ENCODE measurements around the gene PLA1A.
A peak's percentile ranks its signal among the peaks of the same experiment; 100 is the strongest.
"Not testable (repeated sequence)": the region's sequence is repeated elsewhere in the genome, so short reads cannot be mapped to it uniquely, and the experiment has no call there.

Gene PLA1A

DNA sequence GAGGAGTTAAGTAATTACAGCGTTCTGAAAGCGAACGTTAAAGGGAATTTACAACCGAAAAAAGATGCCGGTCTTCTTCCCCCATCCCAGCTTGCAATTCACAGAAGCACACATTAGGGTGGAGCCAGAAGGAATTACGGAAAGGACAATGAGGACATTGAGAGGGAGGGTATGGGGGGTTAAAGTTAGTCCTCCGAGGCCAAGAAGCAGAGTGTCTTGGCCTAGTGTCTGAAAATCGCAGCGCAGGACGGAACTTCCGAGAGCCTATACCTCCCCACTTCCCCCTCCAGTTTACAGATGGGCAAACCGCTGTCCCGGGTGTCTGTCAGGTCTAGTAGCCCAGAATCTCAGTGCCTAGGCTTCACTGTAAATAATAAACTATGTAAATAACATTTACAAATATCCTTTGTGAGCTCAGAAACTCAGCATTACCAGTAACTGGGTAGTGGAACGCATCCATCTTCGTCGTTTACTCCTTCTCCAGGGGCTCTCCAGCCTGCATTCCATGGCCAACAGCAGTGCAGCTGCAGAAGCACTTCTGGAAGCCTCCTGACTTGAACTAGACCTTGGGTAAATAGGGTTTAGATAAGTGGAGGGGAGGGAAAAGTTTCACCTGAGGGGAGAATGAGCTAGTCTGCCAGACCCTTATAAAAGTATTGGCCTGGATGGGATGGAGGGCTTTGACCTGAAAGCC, 17.5 kb upstream of the PLA1A start:
- Histone ChIP-seq H3K27ac (ENCODE audit: low read depth, low read length) (0 out of 2 replicates have a peak overlapping the region, but pooled peaks have one; percentile 39), H3K9me3 (ENCODE audit: insufficient read depth, low read depth, low read length) (no peaks in the 10 kb centered on the region), H3K9ac (ENCODE audit: low read depth, low read length) (peak overlapping the region; percentile 89), H3K4me1 (ENCODE audit: insufficient read depth, low read length) (peaks cover 6% of the 10 kb centered on the region), H3K36me3 (ENCODE audit: insufficient read depth, low read length) (no peaks in the 10 kb centered on the region), H3K4me3 (ENCODE audit: low read length) (peak overlapping the region; percentile 78), H3K27me3 (ENCODE audit: insufficient read depth, low read length) (peaks cover 27% of the 10 kb centered on the region)
- 17% methylated on average over 16 of the region's 16 CpGs for WGBS

DNA sequence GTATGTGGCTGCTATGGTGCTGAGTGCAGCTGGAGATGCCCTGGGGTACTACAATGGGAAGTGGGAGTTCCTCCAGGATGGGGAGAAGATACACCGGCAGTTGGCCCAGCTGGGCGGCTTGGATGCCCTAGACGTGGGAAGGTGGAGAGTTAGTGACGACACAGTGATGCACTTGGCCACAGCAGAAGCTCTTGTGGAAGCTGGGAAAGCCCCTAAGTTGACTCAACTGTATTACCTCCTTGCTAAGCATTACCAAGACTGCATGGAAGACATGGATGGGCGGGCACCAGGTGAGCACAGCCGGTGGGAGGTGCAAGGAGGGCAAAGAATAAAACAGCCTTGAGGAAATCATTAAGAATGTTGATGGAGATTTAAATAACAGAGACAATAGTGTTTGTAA, 15.5 kb upstream of the PLA1A start:
- WGBS, result 78% methylated on average over 6 of the region's 6 CpGs
- H3K27ac ChIP-seq (ENCODE audit: low read depth, low read length), result no peak overlapping the region
- no peak overlapping the region for H3K4me3 ChIP-seq (ENCODE audit: low read length)

DNA sequence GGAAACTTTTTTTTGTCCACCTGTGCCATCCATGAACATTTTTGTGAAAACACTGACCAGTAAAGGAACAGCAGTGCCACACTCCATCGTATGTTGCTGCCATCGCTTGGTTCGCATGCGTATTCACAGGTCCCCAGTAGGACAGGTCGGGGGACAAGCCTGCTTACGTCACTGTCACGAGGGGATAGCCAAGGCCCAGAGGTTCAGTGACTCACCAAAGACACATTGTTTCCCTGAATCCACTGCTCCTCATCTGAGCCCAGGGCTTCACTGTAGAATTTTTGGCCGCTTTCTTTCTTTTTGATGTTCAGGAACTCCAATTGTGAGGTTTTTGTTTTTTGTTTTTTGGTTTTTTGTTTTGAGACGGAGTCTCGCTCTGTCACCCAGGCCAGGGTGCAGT, 12.5 kb upstream of the PLA1A start:
- Histone ChIP-seq H3K27ac (ENCODE audit: low read depth, low read length) (no peak overlapping the region), H3K27me3 (ENCODE audit: insufficient read depth, low read length) (peaks cover 10% of the 10 kb centered on the region; the same call in 1 of the 2 replicates), H3K36me3 (ENCODE audit: insufficient read depth, low read length) (no peaks in the 10 kb centered on the region), H3K4me1 (ENCODE audit: insufficient read depth, low read length) (peaks cover 16% of the 10 kb centered on the region), H3K4me3 (ENCODE audit: low read length) (no peak overlapping the region), H3K9me3 (ENCODE audit: insufficient read depth, low read depth, low read length) (no peaks in the 10 kb centered on the region; the same call in 1 of the 2 replicates), H3K9ac (ENCODE audit: low read depth, low read length) (no peak overlapping the region)
- WGBS, result 93% methylated on average over 10 of the region's 10 CpGs

More for the DNA sequence above, 15.5 kb upstream of the PLA1A start:
- H3K36me3 ChIP-seq (ENCODE audit: insufficient read depth, low read length), result no peaks in the 10 kb centered on the region
- H3K27me3 ChIP-seq (ENCODE audit: insufficient read depth, low read length), result peaks cover 27% of the 10 kb centered on the region
- H3K4me1 ChIP-seq (ENCODE audit: insufficient read depth, low read length), result peaks cover 6% of the 10 kb centered on the region
- H3K9ac ChIP-seq (ENCODE audit: low read depth, low read length), result no peak overlapping the region
- no peaks in the 10 kb centered on the region for H3K9me3 ChIP-seq (ENCODE audit: insufficient read depth, low read depth, low read length)

DNA sequence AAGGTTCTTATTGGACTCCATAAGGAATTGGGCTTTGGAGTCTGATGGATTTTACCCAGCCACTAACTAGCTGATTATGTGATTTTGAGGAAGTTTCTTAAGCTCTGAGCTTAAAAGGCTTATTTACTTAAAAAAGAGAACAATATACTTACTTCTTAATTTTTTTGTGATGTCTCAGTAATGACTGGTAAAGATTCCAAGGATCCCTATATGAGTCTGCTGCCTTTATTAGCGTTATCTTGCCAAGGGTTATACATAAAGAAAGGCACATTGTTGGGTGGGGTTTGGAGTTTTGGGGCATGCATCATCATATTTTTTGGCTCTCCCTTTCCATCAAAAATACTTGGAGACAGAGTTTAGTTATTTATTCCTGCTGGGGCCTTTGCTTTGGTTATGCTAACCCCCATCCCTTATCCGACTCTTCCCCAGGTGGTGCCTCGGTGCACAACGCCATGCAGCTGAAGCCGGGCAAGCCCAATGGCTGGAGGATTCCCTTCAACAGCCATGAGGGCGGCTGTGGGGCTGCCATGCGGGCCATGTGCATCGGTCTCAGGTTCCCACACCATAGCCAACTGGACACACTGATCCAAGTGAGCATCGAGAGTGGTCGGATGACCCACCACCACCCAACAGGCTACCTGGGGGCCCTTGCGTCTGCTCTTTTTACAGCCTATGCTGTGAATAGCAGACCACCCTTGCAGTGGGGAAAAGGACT, 11.7 kb upstream of the PLA1A start:
- 0 out of 2 replicates have a peak, but pooled peaks cover 3% of the 10 kb centered on the region for H3K27me3 ChIP-seq (ENCODE audit: insufficient read depth, low read length)
- H3K9me3 ChIP-seq (ENCODE audit: insufficient read depth, low read depth, low read length), result no peaks in the 10 kb centered on the region; the same call in 1 of the 2 replicates
- WGBS, result 94% methylated on average over 11 of the region's 11 CpGs
- no peak overlapping the region for H3K4me3 ChIP-seq (ENCODE audit: low read length)
- no peaks in the 10 kb centered on the region for H3K36me3 ChIP-seq (ENCODE audit: insufficient read depth, low read length)
- peaks cover 11% of the 10 kb centered on the region for H3K4me1 ChIP-seq (ENCODE audit: insufficient read depth, low read length)
- H3K9ac ChIP-seq (ENCODE audit: low read depth, low read length), result no peak overlapping the region
- H3K27ac ChIP-seq (ENCODE audit: low read depth, low read length), result no peak overlapping the region

DNA sequence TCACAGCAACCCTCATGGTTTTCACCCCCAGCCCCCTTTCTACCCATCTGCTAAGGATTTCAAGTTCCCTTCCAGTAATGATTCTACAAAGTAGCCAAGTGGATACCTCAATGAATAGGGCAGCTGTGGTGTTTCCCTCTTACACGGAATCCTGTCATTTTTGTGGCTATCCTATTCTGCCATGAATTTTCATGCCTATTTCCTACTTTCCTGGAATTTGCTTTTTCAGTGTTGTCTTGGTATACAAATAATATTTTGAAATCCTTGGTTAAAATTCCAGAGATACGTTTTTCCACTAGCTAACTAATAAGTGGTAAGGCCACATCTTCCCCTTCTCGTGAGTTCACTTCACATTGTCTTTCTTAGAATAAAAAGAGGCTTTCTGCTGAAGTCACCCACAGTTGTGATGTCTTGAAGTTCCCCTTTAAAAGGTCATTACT, 10.9 kb upstream of the PLA1A start:
- 83% methylated on average over 3 of the region's 3 CpGs for WGBS
- H3K27ac ChIP-seq (ENCODE audit: low read depth, low read length), result no peak overlapping the region

DNA sequence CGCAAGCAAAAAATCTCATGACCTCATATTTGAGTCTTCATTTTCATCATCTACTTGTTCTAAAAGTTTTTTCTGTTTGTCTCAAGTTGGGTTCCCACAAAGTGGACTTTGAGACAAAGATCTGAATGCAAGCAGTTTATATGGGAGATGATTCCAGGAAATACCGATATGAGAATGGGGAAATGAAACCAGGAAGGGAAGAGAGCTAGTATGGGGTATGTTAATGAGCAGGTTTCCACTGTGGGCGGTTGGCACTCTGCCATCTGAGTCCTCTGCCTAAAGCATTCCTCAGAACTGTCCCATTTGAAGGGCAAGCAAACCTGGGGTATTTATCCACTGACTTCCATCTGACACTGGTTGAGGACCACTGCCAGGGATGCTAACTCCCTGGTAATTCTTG, 9.6 kb upstream of the PLA1A start:
- H3K36me3 ChIP-seq (ENCODE audit: insufficient read depth, low read length), result no peaks in the 10 kb centered on the region
- peaks cover 11% of the 10 kb centered on the region for H3K4me1 ChIP-seq (ENCODE audit: insufficient read depth, low read length)
- H3K9ac ChIP-seq (ENCODE audit: low read depth, low read length), result no peak overlapping the region
- H3K9me3 ChIP-seq (ENCODE audit: insufficient read depth, low read depth, low read length), result no peaks in the 10 kb centered on the region; the same call in 1 of the 2 replicates
- no peaks in the 10 kb centered on the region for H3K27me3 ChIP-seq (ENCODE audit: insufficient read depth, low read length)
- no peak overlapping the region for H3K27ac ChIP-seq (ENCODE audit: low read depth, low read length)
- no peak overlapping the region for H3K4me3 ChIP-seq (ENCODE audit: low read length)
- WGBS, result 90% methylated on average over 3 of the region's 3 CpGs

More for the DNA sequence above, 10.9 kb upstream of the PLA1A start:
- Histone ChIP-seq H3K9ac (ENCODE audit: low read depth, low read length) (no peak overlapping the region), H3K9me3 (ENCODE audit: insufficient read depth, low read depth, low read length) (no peaks in the 10 kb centered on the region; the same call in 1 of the 2 replicates), H3K4me3 (ENCODE audit: low read length) (no peak overlapping the region), H3K27me3 (ENCODE audit: insufficient read depth, low read length) (no peaks in the 10 kb centered on the region), H3K4me1 (ENCODE audit: insufficient read depth, low read length) (peaks cover 11% of the 10 kb centered on the region), H3K36me3 (ENCODE audit: insufficient read depth, low read length) (no peaks in the 10 kb centered on the region)

DNA sequence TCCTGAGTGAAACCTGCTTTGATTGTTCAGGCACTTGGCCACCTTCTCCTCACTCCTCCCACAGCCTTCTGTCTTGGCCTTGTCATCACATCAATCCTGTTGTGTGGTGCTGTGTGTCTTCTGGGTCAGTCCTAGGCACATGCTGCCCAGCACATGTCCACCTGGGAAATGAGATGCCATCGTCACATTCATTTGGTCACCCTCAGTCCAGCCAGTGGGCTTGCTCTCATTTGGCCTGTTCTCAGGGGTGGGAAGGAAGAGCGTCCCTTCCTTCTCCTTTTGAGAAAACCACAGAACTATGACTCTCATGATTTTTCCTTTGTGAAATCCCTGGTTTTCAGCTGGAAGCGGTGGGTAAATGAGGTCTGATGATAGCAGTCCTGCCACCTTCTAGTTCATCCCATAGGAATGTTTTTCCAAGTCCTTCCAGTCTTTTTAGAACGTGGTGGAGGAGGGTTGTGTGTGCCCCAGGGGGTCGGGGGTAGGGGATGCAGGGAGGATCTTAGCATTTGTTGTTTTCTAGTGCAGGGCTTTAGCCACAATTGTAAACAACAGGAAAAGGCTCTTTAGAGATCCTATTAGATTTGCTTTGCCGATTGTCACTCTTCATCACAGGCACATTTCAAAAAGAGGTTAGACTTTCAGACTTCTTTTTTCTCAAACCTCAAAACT, 8.4 kb upstream of the PLA1A start:
- no peak overlapping the region for H3K9ac ChIP-seq (ENCODE audit: low read depth, low read length)

DNA sequence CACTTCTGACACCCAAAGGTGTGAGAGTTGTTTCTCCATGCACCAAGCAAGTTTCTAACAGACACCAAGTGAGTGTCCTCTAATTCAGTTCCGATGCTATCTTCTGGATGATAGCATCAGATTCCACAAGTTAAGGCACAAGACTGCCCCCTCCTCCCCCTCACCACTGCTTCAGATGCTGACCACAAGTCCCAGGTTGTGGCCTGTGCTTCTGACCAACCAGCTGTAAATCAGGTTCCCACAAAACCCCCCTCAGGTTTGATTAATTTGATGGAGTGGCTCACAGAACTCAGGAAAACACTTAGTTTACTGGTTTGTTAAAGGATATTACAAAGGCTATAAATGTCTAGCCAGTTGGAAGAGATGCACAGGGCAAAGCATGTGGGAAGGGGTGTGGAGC, 7.0 kb upstream of the PLA1A start:
- 88% methylated on average over 1 of the region's 1 CpG for WGBS
- H3K9ac ChIP-seq (ENCODE audit: low read depth, low read length), result no peak overlapping the region
- H3K27ac ChIP-seq (ENCODE audit: low read depth, low read length), result no peak overlapping the region
- no peaks in the 10 kb centered on the region for H3K27me3 ChIP-seq (ENCODE audit: insufficient read depth, low read length)
- H3K4me3 ChIP-seq (ENCODE audit: low read length), result no peak overlapping the region
- no peaks in the 10 kb centered on the region; the same call in 1 of the 2 replicates for H3K9me3 ChIP-seq (ENCODE audit: insufficient read depth, low read depth, low read length)
- H3K36me3 ChIP-seq (ENCODE audit: insufficient read depth, low read length), result no peaks in the 10 kb centered on the region
- peaks cover 11% of the 10 kb centered on the region for H3K4me1 ChIP-seq (ENCODE audit: insufficient read depth, low read length)

More for the DNA sequence above, 8.4 kb upstream of the PLA1A start:
- WGBS, result 57% methylated on average over 6 of the region's 6 CpGs
- no peak overlapping the region for H3K4me3 ChIP-seq (ENCODE audit: low read length)
- H3K27ac ChIP-seq (ENCODE audit: low read depth, low read length), result no peak overlapping the region; the same call in 1 of the 2 replicates
- H3K27me3 ChIP-seq (ENCODE audit: insufficient read depth, low read length), result no peaks in the 10 kb centered on the region
- H3K36me3 ChIP-seq (ENCODE audit: insufficient read depth, low read length), result no peaks in the 10 kb centered on the region
- H3K9me3 ChIP-seq (ENCODE audit: insufficient read depth, low read depth, low read length), result no peaks in the 10 kb centered on the region; the same call in 1 of the 2 replicates
- peaks cover 11% of the 10 kb centered on the region for H3K4me1 ChIP-seq (ENCODE audit: insufficient read depth, low read length)

DNA sequence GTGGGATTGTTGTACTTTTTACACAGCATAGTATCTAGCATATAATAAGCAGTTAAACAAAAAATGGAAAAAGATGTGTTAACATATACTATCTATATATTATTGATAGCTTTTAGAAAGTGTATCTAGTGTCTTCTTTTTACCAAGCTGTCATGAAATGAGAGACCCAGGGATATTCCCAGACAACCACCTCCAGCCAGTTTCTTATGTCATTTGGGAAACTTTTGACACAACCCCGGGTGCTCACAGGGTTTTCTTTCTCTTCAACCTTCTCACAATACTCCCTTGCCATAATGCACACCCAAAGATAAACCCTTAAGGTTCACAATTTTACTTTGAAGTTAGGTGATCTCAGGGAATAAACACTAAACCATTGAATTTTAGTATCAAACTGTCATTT, 4.8 kb upstream of the PLA1A start:
- Histone ChIP-seq H3K27ac (ENCODE audit: low read depth, low read length) (no peak overlapping the region), H3K4me1 (ENCODE audit: insufficient read depth, low read length) (peaks cover 11% of the 10 kb centered on the region)
- 86% methylated on average over 1 of the region's 1 CpG for WGBS

DNA sequence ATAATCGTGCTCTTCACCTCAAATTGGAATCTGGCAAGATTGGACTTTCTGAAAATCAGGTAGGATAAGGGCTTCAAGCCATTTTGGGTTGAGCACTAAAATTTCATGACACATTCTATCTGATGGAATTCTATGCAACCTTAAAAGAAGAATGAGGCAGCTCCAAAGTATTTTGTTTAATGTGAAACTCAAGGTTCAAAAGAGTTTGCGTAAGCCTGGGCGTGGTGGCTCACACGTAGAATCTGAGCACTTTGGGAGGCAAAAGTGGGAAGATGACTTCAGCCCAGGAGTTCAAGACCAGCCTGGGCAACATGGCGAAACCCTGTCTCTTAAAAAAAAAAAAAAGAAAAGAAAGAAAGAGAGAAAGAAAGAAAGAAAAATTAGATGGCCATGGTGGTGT, 3.6 kb upstream of the PLA1A start:
- peaks cover 10% of the 10 kb centered on the region for H3K4me1 ChIP-seq (ENCODE audit: insufficient read depth, low read length)
- H3K27me3 ChIP-seq (ENCODE audit: insufficient read depth, low read length), result no peaks in the 10 kb centered on the region
- H3K36me3 ChIP-seq (ENCODE audit: insufficient read depth, low read length), result no peaks in the 10 kb centered on the region
- no peak overlapping the region for H3K27ac ChIP-seq (ENCODE audit: low read depth, low read length)
- 93% methylated on average over 5 of the region's 5 CpGs for WGBS
- H3K9me3 ChIP-seq (ENCODE audit: insufficient read depth, low read depth, low read length), result no peaks in the 10 kb centered on the region; the same call in 1 of the 2 replicates
- no peak overlapping the region for H3K4me3 ChIP-seq (ENCODE audit: low read length)
- H3K9ac ChIP-seq (ENCODE audit: low read depth, low read length), result no peak overlapping the region

More for the DNA sequence above, 4.8 kb upstream of the PLA1A start:
- Histone ChIP-seq H3K9me3 (ENCODE audit: insufficient read depth, low read depth, low read length) (no peaks in the 10 kb centered on the region; the same call in 1 of the 2 replicates), H3K4me3 (ENCODE audit: low read length) (no peak overlapping the region), H3K36me3 (ENCODE audit: insufficient read depth, low read length) (no peaks in the 10 kb centered on the region), H3K27me3 (ENCODE audit: insufficient read depth, low read length) (no peaks in the 10 kb centered on the region), H3K9ac (ENCODE audit: low read depth, low read length) (no peak overlapping the region)

DNA sequence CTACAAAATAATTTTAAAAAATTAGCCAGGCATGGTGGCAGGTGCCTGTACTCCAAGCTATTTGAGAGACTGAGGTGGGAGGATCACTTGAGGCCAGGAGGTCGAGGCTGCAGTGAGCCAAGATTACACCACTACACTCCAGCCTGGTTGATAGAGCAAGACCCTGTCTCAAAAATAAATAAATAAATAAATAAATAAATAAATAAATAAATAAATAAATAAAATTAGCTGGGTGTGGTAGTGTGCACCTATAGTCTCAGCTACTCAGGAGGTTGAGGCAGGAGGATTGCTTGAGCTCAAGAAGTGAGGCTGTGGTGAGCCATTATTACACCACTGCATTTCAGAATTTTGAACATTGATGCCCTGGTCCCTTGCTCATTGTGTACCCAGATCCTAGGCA, 2.8 kb upstream of the PLA1A start:
- not testable (repeated sequence) for H3K4me3 ChIP-seq (ENCODE audit: low read length); H3K4me1 ChIP-seq (ENCODE audit: insufficient read depth, low read length); H3K9ac ChIP-seq (ENCODE audit: low read depth, low read length); H3K36me3 ChIP-seq (ENCODE audit: insufficient read depth, low read length); H3K27ac ChIP-seq (ENCODE audit: low read depth, low read length); H3K27me3 ChIP-seq (ENCODE audit: insufficient read depth, low read length); H3K9me3 ChIP-seq (ENCODE audit: insufficient read depth, low read depth, low read length)
- 83% methylated on average over 1 of the region's 1 CpG for WGBS

Measured in HUES64 (cell line).